K562 treated with DMSO at 1 percent for 48 hours (cell line): ENCODE data around the gene HBZ. TPM values are rescaled to one million over a fixed set of nuclear protein-coding genes. Genes with fewer than 3 reads are reported as not detected.

Experiments used
- total RNA-seq: library from RNA; unstranded; fragments of 300-600 nt; gene quantifications from 2 replicates; pipeline ENCODE4 v1.2.3, GENCODE V29; 2022; ENCODE audit warnings: low replicate concordance; ENCODE audit errors: extremely low read depth

Gene HBZ
- total RNA-seq = not detected in 2 replicates

GRCh38 chr16:152141-153128 is at the start of gene HBZ:
Gene HBZ, plus strand, starts transcription at chr16:152644. Its CDS starts 266 bp downstream, at chr16:152910.

GRCh38 chr16:165539-166374 is 13.3 kb downstream of the HBZ start, which contains the start of gene HBM:
Gene HBM, plus strand, starts transcription at chr16:165978. Its CDS starts 20 bp downstream, at chr16:165998.

GRCh38 chr16:172374-172941 is 20.0 kb downstream of the HBZ start, which contains the start of gene HBA2:
Gene HBA2, plus strand, starts transcription at chr16:172876. Its CDS starts 37 bp downstream, at chr16:172913.

GRCh38 chr16:176477-177382 is 24.3 kb downstream of the HBZ start, which contains the start of gene HBA1:
Gene HBA1, plus strand, starts transcription at chr16:176680. Its CDS starts 37 bp downstream, at chr16:176717.

GRCh38 chr16:180101-180675 is 27.7 kb downstream of the HBZ start, which contains the start of gene HBQ1:
Gene HBQ1, plus strand, starts transcription at chr16:180459. Its CDS starts 28 bp downstream, at chr16:180487.

Other genes starting within 250 kb of the HBZ start
- not detected in 2 replicates for gene POLR3K, start 99.0 kb upstream of the HBZ start, total RNA-seq
- not detected in 2 replicates for gene SNRNP25, start 98.8 kb upstream of the HBZ start, total RNA-seq
- not detected in 2 replicates for gene RHBDF1, start 80.0 kb upstream of the HBZ start, total RNA-seq
- not detected in 2 replicates for gene MPG, start 74.4 kb upstream of the HBZ start, total RNA-seq
- gene NPRL3, start 14.0 kb upstream of the HBZ start, total RNA-seq = not detected in 2 replicates
- gene HBM, start 13.3 kb downstream of the HBZ start, total RNA-seq = not detected in 2 replicates
- gene HBA2, start 20.2 kb downstream of the HBZ start, total RNA-seq = not detected in 2 replicates
- not detected in 2 replicates for gene HBA1, start 24.0 kb downstream of the HBZ start, total RNA-seq
- gene HBQ1, start 27.8 kb downstream of the HBZ start, total RNA-seq = not detected in 2 replicates
- not detected in 2 replicates for gene LUC7L, start 76.8 kb downstream of the HBZ start, total RNA-seq
- not detected in 2 replicates for gene FAM234A, start 82.2 kb downstream of the HBZ start, total RNA-seq
- not detected in 2 replicates for gene RGS11, start 123.3 kb downstream of the HBZ start, total RNA-seq
- gene ARHGDIG, start 127.9 kb downstream of the HBZ start, total RNA-seq = not detected in 2 replicates
- gene PDIA2, start 130.5 kb downstream of the HBZ start, total RNA-seq = not detected in 2 replicates
- gene AXIN1, start 200.1 kb downstream of the HBZ start, total RNA-seq = not detected in 2 replicates
- gene MRPL28, start 217.9 kb downstream of the HBZ start, total RNA-seq = not detected in 2 replicates
- gene PGAP6, start 229.3 kb downstream of the HBZ start, total RNA-seq = not detected in 2 replicates
- gene NME4, start 244.6 kb downstream of the HBZ start, total RNA-seq = not detected in 2 replicates
- gene DECR2, start 249.2 kb downstream of the HBZ start, total RNA-seq = not detected in 2 replicates